Type B pancreatic cell (in vitro differentiated cells): ENCODE data around the gene MCEMP1. TPM values are rescaled to one million over a fixed set of nuclear protein-coding genes. Genes with fewer than 3 reads are reported as not detected.

Experiments
- DNase-seq: peaks from one replicate; pipeline ENCODE4 v3.0.0; 2021; ENCODE audit warnings: mixed read lengths; ENCODE audit not compliant: unreplicated experiment; ENCODE audit errors: extremely low spot score
- H3K27ac Mint-ChIP-seq: 2 replicates; pipeline ENCODE4 v1.8.0; 2021; ENCODE audit warnings: mild to moderate bottlenecking, mixed read lengths
- H3K27me3 Mint-ChIP-seq: 2 replicates; pipeline ENCODE4 v1.8.0; 2021; ENCODE audit warnings: mixed read lengths
- H3K36me3 Mint-ChIP-seq: 2 replicates; pipeline ENCODE4 v1.8.0; 2021; ENCODE audit warnings: mixed read lengths
- H3K4me1 Mint-ChIP-seq: one replicate; pipeline ENCODE4 v1.8.0; 2021; ENCODE audit warnings: mixed read lengths; ENCODE audit not compliant: unreplicated experiment
- H3K4me3 Mint-ChIP-seq: 2 replicates; pipeline ENCODE4 v1.8.0; 2021; ENCODE audit warnings: mild to moderate bottlenecking, mixed read lengths
- H3K9me3 Mint-ChIP-seq: 2 replicates; pipeline ENCODE4 v1.8.0; 2021; ENCODE audit warnings: mixed read lengths
- CTCF ChIP-seq: fragments of 200-600 bp; sonication (generic); conservative IDR thresholded peaks from 2 replicates; pipeline ENCODE4 v1.5.0; 2021; ENCODE audit warnings: antibody characterized with exemption, mild to moderate bottlenecking
- total RNA-seq: library from RNA; stranded (reverse); gene quantifications from 2 replicates; pipeline ENCODE4 v1.2.1, GENCODE V29; 2021; ENCODE audit warnings: low replicate concordance

MCEMP1 gene
- total RNA-seq, 1 donor from 2014 or later = not detected

GRCh38 chr19:7703332-7703731 lies 26.4 kb downstream of the MCEMP1 start:
- H3K4me3 Mint-ChIP-seq = no peak overlapping the region
- H3K4me1 Mint-ChIP-seq = no peaks in the 10 kb centered on the region
- H3K27me3 Mint-ChIP-seq = peaks cover 25% of the 10 kb centered on the region
- H3K27ac Mint-ChIP-seq = no peak overlapping the region
- no peak for DNase-seq
- no peaks in the 10 kb centered on the region for H3K36me3 Mint-ChIP-seq
- no peak for TF ChIP-seq CTCF
- H3K9me3 Mint-ChIP-seq = no peaks in the 10 kb centered on the region

GRCh38 chr19:7704280-7705060 lies 27.6 kb downstream of the MCEMP1 start:
- TF ChIP-seq CTCF = no peak
- H3K36me3 Mint-ChIP-seq = no peaks in the 10 kb centered on the region
- H3K4me1 Mint-ChIP-seq = no peaks in the 10 kb centered on the region
- H3K27ac Mint-ChIP-seq = no peak overlapping the region
- H3K9me3 Mint-ChIP-seq = no peaks in the 10 kb centered on the region
- no peak overlapping the region for H3K4me3 Mint-ChIP-seq
- peaks cover 20% of the 10 kb centered on the region for H3K27me3 Mint-ChIP-seq
- no peak for DNase-seq

- Mint-ChIP-seq H3K9me3 (no peaks in the 10 kb centered on the region), H3K36me3 (no peaks in the 10 kb centered on the region), H3K27ac (no peak overlapping the region), H3K27me3 (peaks cover 16% of the 10 kb centered on the region), H3K4me3 (no peak overlapping the region), H3K4me1 (no peaks in the 10 kb centered on the region)
- no peak for DNase-seq
- no peak for TF ChIP-seq CTCF
These were observed 28.7 kb downstream of the MCEMP1 start for GRCh38 chr19:7705387-7706187.

GRCh38 chr19:7706188-7706954 lies 29.5 kb downstream of the MCEMP1 start:
- no peaks in the 10 kb centered on the region for H3K4me1 Mint-ChIP-seq
- no peaks in the 10 kb centered on the region for H3K9me3 Mint-ChIP-seq
- no peak overlapping the region for H3K4me3 Mint-ChIP-seq
- no peak for DNase-seq
- H3K36me3 Mint-ChIP-seq = no peaks in the 10 kb centered on the region
- TF ChIP-seq CTCF = no peak
- peaks cover 16% of the 10 kb centered on the region for H3K27me3 Mint-ChIP-seq
- H3K27ac Mint-ChIP-seq = no peak overlapping the region

GRCh38 chr19:7706955-7707456 lies 30.1 kb downstream of the MCEMP1 start:
- no peak for DNase-seq
- H3K27me3 Mint-ChIP-seq = peaks cover 15% of the 10 kb centered on the region
- no peak overlapping the region for H3K4me3 Mint-ChIP-seq
- no peak overlapping the region for H3K27ac Mint-ChIP-seq
- no peak for TF ChIP-seq CTCF
- H3K4me1 Mint-ChIP-seq = no peaks in the 10 kb centered on the region
- H3K9me3 Mint-ChIP-seq = no peaks in the 10 kb centered on the region
- H3K36me3 Mint-ChIP-seq = no peaks in the 10 kb centered on the region
